GM12873 (cell line): ENCODE data around the gene MTNR1B.

Experiments
- CTCF ChIP-seq: IDR thresholded peaks from 2 replicates; pipeline ENCODE4 v1.5.1; 2012; ENCODE audit warnings: low read depth, mild to moderate bottlenecking, moderate library complexity, low read length, control low read depth; ENCODE audit not compliant: insufficient read depth; ENCODE audit errors: missing control alignments

MTNR1B gene

GRCh38 chr11:92976681-92977080 is 7.2 kb downstream of the MTNR1B start:
- TF ChIP-seq CTCF, result no peak

DNA sequence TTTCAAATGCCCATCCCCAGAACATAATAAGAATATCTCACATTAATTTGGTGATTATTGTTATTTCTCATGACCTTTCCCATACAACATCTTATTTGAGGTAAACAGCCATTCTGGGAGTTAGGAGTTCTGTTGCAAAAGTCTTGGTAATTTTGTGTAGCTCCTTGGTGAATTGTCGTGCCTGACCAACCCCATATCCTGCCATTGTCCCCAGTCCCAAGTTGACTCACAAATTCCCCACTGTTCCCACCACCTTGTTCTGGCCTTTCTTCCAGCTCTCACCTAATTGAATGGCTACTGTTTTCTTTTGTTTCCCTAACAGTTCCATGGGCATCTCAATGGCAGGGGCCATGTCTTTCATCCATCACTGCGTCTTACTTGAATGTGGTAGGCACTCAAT is 8.0 kb downstream of the MTNR1B start:
- no peak for TF ChIP-seq CTCF

- TF ChIP-seq CTCF, result no peak
Observed at GRCh38 chr11:92978271-92979111, 9.0 kb downstream of the MTNR1B start.

DNA sequence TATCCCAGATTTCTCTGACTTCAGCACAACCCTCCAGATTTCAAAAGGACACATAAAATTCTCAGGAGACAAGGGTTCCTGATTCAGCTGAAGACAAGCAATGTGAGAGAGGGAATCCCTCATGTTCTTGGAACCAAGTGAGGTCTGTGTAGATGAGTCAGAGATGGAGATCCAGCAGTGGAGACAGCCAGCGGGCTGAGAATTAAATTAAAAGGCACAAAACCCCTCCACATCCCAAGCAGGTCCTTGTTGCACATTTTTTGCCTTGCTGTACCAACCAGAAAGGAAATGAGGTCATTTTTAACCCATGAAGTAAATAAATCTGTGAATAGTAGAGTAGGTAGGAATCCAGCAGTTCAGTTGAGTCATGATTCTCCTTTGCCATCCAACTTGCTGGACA is 9.7 kb downstream of the MTNR1B start:
- TF ChIP-seq CTCF, result no peak

GRCh38 chr11:92980312-92980711 is 10.9 kb downstream of the MTNR1B start:
- no peak for TF ChIP-seq CTCF

DNA sequence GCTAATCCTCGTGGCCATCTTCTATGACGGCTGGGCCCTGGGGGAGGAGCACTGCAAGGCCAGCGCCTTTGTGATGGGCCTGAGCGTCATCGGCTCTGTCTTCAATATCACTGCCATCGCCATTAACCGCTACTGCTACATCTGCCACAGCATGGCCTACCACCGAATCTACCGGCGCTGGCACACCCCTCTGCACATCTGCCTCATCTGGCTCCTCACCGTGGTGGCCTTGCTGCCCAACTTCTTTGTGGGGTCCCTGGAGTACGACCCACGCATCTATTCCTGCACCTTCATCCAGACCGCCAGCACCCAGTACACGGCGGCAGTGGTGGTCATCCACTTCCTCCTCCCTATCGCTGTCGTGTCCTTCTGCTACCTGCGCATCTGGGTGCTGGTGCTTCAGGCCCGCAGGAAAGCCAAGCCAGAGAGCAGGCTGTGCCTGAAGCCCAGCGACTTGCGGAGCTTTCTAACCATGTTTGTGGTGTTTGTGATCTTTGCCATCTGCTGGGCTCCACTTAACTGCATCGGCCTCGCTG is 12.1 kb downstream of the MTNR1B start:
- no peak for TF ChIP-seq CTCF

GRCh38 chr11:92986585-92986984 is 17.1 kb downstream of the MTNR1B start:
- TF ChIP-seq CTCF, result no peak
